Rectal smooth muscle tissue (tissue), 1 donor: ENCODE data around the gene MYLK.
A peak's percentile ranks its signal among the peaks of the same experiment; 100 is the strongest.

Experiments
- H3K27ac ChIP-seq: one replicate; pipeline ENCODE4 v1.7.0; 2013; ENCODE audit warnings: low read depth, low read length, inconsistent platforms
- H3K27me3 ChIP-seq: one replicate; pipeline ENCODE4 v1.7.0; 2013; ENCODE audit warnings: low read length; ENCODE audit not compliant: control insufficient read depth, insufficient read depth
- H3K36me3 ChIP-seq: one replicate; pipeline ENCODE4 v1.7.0; 2013; ENCODE audit warnings: low read length; ENCODE audit not compliant: control insufficient read depth, insufficient read depth
- H3K4me1 ChIP-seq: one replicate; pipeline ENCODE4 v1.7.0; 2013; ENCODE audit warnings: low read length; ENCODE audit not compliant: control insufficient read depth, insufficient read depth
- H3K4me3 ChIP-seq: one replicate; pipeline ENCODE4 v1.7.0; 2013; ENCODE audit warnings: low read length
- H3K9ac ChIP-seq: one replicate; pipeline ENCODE4 v1.7.0; 2013; ENCODE audit warnings: low read length

MYLK gene

DNA sequence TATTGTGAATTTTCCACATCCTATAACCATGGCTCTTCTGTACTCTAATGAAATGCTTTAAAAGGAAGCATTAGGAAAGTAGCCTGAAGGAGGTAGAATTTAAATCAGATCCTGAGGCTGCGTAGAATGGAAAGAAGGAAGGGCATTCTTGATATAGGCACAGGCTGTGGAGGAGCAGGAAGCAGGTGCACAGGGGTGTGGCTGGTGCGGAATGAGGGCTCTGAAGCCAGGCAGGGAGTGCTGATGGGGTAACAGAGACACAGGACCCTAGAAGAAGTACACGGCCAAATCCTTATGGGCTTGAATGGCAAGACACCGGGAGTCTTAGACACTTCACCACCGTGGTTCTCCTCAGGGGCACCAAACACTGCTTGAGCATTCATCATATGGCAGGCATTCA lies 97.0 kb downstream of the MYLK start:
- no peak overlapping the region for H3K27ac ChIP-seq
- peaks cover 29% of the 10 kb centered on the region for H3K4me1 ChIP-seq
- no peaks in the 10 kb centered on the region for H3K36me3 ChIP-seq
- no peak overlapping the region for H3K9ac ChIP-seq
- no peaks in the 10 kb centered on the region for H3K27me3 ChIP-seq
- no peak overlapping the region for H3K4me3 ChIP-seq

DNA sequence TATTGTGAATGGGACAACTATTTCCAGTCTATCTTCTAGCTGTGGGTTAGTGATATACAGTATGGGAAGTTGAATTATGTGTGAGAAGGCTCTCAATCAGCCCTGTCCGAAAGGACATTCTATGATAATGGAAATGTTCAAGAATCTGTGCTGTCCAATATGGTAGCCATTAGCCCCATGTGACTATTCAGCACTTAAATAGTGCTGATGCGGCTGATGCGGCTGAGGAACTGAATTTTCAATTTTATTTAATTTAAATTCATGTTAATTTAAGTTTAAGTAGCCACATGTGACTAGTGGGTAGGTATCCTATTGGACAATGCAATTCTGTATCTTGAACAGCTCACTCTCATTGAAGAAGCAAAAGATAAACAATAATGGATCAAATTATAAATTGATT lies 98.5 kb downstream of the MYLK start:
- Histone ChIP-seq H3K4me1 (peaks cover 22% of the 10 kb centered on the region), H3K27ac (no peak overlapping the region), H3K9ac (no peak overlapping the region), H3K36me3 (no peaks in the 10 kb centered on the region), H3K27me3 (no peaks in the 10 kb centered on the region), H3K4me3 (no peak overlapping the region)

DNA sequence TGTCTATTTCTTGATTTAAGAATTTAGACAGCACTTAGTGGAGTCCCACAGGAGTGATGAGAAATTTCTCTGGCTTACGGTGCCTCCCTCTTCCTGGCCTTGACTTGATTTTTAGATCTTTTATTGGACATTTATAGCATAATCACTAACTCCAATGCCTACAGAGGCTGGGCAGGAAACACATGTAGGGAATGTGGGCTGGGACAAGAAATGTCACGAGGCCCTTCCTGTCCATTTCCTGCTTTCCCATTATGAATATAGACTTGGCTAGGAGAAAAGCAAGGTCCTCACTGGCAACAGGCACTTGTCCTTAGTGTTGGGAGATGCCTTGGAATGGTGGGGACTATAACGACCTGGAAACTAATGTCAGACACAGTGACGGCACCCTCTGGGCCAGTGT lies 100.3 kb downstream of the MYLK start:
- no peak overlapping the region for H3K9ac ChIP-seq
- peaks cover 34% of the 10 kb centered on the region for H3K4me1 ChIP-seq
- no peaks in the 10 kb centered on the region for H3K36me3 ChIP-seq
- no peak overlapping the region for H3K4me3 ChIP-seq
- no peaks in the 10 kb centered on the region for H3K27me3 ChIP-seq
- peak overlapping the region; percentile 21 for H3K27ac ChIP-seq

DNA sequence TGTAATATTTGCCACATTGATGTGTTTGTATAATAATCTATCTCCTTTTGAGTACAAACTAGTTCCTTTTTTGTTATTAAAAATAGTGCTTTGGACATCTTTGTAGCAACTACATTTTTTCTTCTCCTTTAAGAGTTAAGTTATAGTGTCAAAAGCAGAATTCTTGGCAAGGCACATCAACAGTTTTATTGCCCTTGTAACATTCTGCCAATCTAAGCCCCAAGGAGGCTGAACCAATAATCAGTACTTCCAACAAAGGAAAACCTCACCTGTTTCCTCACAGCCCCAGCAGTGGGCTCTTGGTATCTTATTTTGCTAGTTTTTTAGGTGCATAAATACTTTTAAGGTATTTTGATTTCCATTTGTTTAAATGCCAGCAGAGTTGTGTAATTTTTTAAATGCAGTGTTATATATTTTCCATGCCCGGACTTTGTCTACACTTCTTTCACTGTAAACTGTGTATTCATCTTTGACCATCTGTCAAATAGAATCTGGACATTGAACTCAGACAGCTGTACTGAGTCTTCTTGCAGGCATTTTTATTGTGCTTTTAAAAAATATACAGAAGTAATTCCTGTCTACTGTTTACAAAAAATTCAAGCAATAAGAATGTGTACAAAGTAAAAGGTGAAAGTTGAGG lies 101.0 kb downstream of the MYLK start:
- Histone ChIP-seq H3K27me3 (no peaks in the 10 kb centered on the region), H3K4me1 (peaks cover 36% of the 10 kb centered on the region), H3K4me3 (no peak overlapping the region), H3K36me3 (no peaks in the 10 kb centered on the region), H3K9ac (no peak overlapping the region), H3K27ac (peak overlapping the region; percentile 48)

DNA sequence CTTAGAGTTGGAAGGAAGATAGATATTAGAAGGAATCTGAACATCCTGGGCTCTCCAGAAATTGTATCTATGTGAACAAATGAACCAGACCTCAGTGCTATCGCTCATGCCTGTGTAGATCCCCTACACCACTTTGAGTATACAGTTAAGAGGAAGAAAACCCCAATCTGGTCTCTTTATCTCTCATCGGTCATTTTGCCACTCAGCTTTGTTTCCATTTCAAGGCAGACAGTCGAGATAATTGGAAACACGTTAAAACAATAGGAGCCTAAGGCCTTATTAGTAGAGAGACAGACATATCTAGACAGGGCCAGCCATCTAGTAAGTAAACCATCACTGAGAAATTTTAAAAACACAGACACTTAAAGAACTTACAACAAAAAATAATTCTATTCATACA lies 101.6 kb downstream of the MYLK start:
- Histone ChIP-seq H3K36me3 (no peaks in the 10 kb centered on the region), H3K4me3 (no peak overlapping the region), H3K27ac (peak overlapping the region; percentile 48), H3K27me3 (no peaks in the 10 kb centered on the region), H3K4me1 (peaks cover 36% of the 10 kb centered on the region), H3K9ac (no peak overlapping the region)

DNA sequence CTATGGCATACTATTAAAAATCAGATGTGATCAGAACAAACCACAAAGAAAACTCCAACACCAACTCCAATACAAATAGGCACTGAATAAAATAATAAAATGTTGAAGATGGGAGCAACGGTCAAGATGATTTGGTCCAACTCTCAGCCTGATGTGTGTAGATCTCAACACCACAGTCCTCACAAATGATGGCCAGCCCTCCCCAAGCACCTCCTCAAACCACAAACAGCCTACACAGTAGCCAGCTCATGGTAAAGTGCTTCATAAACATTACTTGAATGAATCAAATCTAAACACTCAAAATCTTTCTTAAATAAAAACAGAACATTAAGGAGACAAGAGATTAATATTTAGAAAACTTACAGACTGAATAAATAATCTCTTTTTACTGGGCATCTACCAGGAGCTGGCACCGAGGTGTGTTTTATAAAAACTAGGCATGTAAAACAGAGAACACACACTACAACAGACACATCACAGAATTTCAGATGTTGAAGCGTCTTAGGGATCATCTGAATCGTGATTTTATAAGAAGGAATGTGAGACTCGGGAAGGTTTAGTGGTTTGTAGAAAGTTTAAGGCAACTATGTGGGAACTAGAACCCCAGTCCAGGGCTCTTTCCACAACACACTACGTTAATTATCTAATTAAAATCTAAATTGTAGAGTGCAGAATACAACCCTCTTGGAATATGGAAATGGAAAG lies 102.4 kb downstream of the MYLK start:
- no peak overlapping the region for H3K4me3 ChIP-seq
- no peak overlapping the region for H3K9ac ChIP-seq
- H3K27ac ChIP-seq, result no peak overlapping the region
- no peaks in the 10 kb centered on the region for H3K27me3 ChIP-seq
- H3K36me3 ChIP-seq, result no peaks in the 10 kb centered on the region
- peaks cover 36% of the 10 kb centered on the region for H3K4me1 ChIP-seq

DNA sequence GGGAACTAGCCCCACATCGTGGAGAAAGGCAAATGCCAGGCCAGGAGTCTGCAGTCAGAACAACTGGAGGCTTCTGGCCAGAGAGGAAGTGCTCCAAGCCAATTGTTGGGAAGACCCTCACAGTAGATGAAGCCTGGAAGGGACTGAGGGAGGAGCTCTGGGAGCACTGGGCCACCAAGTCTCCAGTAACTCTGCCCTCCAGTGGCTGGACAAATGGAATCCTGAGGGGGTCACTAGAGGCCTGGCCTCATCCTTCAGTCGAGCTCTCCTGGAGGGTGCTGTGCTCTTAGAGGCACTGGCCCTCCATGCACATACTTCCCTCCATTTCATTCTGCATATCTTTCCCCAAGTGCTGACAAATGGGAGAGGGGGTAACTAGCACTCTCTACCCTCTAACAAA lies 103.0 kb downstream of the MYLK start:
- H3K36me3 ChIP-seq, result no peaks in the 10 kb centered on the region
- H3K27ac ChIP-seq, result no peak overlapping the region
- H3K27me3 ChIP-seq, result no peaks in the 10 kb centered on the region
- H3K4me3 ChIP-seq, result no peak overlapping the region
- peaks cover 36% of the 10 kb centered on the region for H3K4me1 ChIP-seq
- no peak overlapping the region for H3K9ac ChIP-seq

DNA sequence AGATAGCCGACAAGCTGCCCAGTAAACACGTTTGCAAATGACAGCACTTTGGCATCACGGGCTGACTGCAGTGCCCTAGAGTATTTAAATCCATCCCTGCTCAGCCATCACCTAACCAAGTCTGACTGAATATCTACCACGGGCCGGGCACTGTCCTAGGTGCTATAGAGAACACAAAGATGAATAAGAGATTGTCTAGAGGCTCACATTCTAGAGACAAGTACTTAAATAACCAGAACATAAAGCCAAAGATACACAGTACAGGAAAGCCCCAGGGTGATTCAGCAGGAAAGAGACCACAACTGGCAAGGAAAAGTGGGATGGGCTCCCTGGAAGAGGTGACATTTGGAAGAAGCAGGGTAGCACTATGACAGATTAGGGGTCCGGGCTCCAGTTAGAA lies 103.5 kb downstream of the MYLK start:
- Histone ChIP-seq H3K4me1 (peaks cover 36% of the 10 kb centered on the region), H3K27me3 (no peaks in the 10 kb centered on the region), H3K27ac (no peak overlapping the region), H3K9ac (no peak overlapping the region), H3K4me3 (no peak overlapping the region), H3K36me3 (no peaks in the 10 kb centered on the region)

DNA sequence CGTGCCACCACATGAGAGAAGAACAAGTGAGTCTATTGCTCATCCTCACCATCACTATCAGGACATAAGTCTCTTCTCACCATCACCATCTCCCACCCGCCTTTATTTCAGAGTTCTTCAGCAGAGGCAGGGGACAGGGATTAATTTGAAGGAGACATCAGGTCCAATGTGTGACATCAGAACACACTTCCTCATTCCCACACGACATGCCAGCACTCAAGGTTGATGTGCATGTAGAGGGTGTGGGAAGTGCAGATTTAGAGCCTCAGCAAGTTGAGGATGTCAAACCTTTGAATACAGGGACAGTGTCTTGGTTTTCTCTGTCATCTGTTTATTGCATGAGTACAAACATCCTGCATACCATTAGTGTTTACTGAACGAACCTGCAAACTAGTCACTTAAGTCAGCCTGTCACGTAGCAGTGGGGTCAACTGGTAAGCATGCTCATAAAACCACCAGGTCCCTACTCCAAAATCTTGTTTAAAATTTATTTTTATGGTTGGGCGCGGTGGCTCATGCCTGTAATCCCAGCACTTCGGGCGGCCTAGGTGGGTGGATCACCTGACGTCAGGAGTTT lies 104.4 kb downstream of the MYLK start:
- no peaks in the 10 kb centered on the region for H3K36me3 ChIP-seq
- H3K4me1 ChIP-seq, result peaks cover 36% of the 10 kb centered on the region
- H3K27ac ChIP-seq, result peak overlapping the region; percentile 71
- H3K4me3 ChIP-seq, result no peak overlapping the region
- no peaks in the 10 kb centered on the region for H3K27me3 ChIP-seq
- H3K9ac ChIP-seq, result no peak overlapping the region

DNA sequence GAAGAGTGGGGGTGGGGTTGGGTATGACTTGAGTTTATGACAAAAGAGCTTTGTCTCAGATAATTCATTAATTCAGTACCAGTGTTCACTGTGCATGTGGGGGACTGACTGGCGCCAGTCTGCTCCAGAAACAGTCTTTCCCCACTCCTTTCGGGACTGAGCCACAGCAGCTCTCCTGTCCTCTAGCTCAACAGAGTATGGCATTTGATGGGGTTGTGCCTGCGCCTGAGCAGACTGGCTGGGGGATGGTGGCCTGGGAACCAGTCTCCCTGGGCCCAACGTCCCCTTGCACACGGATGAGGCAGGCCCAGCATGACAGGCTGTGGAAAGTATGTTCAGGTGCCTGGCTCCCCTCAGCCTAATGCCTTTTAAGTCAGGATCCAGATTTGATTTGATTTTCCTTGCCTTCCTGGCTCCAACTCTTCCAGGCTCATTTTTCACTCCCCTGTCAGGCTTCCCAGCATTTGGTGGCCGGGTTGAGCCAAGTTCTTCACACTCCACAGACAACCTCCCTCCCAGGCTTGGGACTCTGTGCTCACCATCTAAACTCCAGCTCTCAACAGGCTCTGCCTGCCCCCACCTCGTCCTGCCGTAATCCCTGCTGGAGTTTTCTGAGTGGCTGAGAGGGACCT lies 105.0 kb downstream of the MYLK start:
- Histone ChIP-seq H3K4me1 (peaks cover 38% of the 10 kb centered on the region), H3K36me3 (no peaks in the 10 kb centered on the region), H3K27me3 (no peaks in the 10 kb centered on the region), H3K9ac (no peak overlapping the region), H3K4me3 (no peak overlapping the region), H3K27ac (peak overlapping the region; percentile 71)

DNA sequence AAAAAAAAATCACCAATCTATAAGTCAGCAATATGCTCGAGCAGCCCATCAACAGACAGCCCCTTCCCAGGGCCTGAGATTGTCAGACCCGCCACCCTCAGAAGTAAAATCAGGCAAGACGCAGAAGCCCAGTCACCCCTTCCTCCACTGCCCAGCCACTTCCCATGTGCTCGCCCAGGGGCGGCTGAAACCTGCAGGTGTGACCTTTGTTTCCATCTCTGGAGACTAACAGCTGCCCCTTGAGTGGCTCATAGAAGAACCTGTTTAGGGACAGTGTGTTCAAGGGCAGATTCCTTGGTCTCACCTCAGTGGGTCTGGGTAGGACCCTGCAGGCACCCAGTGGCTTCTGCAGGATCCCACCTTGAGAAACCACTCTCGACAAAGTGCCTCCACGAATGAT lies 105.6 kb downstream of the MYLK start:
- H3K27ac ChIP-seq, result peak overlapping the region; percentile 71
- no peaks in the 10 kb centered on the region for H3K36me3 ChIP-seq
- no peak overlapping the region for H3K4me3 ChIP-seq
- no peaks in the 10 kb centered on the region for H3K27me3 ChIP-seq
- H3K4me1 ChIP-seq, result peaks cover 36% of the 10 kb centered on the region
- H3K9ac ChIP-seq, result no peak overlapping the region

DNA sequence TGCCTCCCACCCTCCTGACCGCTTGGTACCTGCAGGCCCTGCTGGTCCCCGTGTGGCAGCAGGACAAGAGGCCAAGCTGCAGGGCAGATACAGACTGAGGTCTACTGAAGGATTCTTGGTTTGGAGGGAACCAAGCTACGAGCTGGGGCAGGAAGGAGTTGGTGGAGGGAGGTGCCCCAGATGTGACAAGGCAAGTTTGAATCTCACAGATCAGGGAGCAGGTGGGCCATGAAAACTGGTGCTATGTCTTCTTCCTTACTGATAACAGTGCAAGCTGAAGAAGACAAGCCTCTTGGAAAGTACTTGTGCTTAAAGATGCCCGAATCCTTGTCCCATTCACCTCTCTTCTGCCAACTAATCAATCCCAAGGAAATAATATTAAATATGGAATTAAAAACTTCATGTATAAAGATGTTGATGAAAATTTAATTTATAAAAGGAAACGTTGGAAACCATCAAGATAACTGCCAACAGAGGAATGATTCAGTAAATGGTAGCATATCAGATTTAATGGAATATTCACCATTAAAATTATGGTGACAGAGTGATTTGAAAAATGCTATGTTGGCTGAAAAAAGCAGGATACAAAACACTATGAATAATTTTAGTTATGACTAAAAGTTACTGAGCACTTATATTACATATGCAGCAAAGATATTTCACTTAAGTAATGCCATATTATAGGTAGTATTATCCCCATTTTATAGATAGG lies 107.9 kb downstream of the MYLK start:
- no peaks in the 10 kb centered on the region for H3K36me3 ChIP-seq
- H3K27ac ChIP-seq, result no peak overlapping the region
- no peak overlapping the region for H3K9ac ChIP-seq
- peaks cover 28% of the 10 kb centered on the region for H3K4me1 ChIP-seq
- no peak overlapping the region for H3K4me3 ChIP-seq
- no peaks in the 10 kb centered on the region for H3K27me3 ChIP-seq
